ENCODE measurements around the gene ABCC4. TPM values are rescaled to one million over a fixed set of nuclear protein-coding genes. Genes with fewer than 3 reads are reported as not detected.

ABCC4 gene
- total and polyA plus RNA-seq, 9 of the 15 experiments (the other 6 are each of a cell fraction or from before 2014, with no cell fraction given), result 9.4 to 46.1 (median 25.4) TPM

DNA sequence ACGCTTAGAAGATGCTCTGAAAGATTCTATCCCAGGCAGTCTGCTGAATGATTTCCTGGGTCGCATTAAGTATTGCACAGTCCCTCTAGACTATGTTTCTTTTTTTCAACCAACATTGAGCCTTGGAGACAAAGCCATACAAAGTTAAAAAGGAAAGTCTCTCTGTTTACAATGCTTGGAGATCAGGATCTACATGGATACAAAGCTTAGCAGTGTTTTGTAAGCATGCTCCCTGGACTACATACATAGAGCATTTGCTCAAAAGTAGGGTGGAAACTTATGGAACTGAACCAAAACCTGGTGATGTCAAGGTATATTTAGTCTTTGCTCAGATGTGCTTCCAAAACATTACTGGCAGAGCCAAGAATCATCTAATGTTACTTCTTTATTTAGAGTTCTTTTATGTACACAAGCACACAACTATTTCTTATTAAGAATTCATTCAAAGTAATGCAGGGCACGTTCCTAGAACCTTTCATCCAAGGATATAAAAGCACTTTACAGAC is 241.2 kb downstream of the ABCC4 start:
- TF ChIP-seq PCBP1 (IDR thresholded peaks at IDR 0.05; ENCODE audit: low read depth, low read length, poor library complexity, severe bottlenecking), result no peak
- H3K4me1 ChIP-seq (replicated peaks in 1 of 2; ENCODE audit: control insufficient read depth in 2 of 2, insufficient read depth in 2 of 2, low read length in 2 of 2), result no peaks in the 10 kb centered on the region
- peaks cover 30% of the 10 kb centered on the region; the same call in 2 of the 3 replicates for H3K36me3 ChIP-seq (ENCODE audit: control insufficient read depth, insufficient read depth, low read length)
- CTCF ChIA-PET (ENCODE audit: low intra/inter-chr PET ratio), result no interaction called here
- H2AFZ ChIP-seq (ENCODE audit: low read depth, low read length), result no peak overlapping the region
- FAIRE-seq (no peak), ATAC-seq (no peak), DNase-seq (ENCODE audit: extremely low read depth in 1 of 4, low spot score in 3 of 4) (no peak)
- no peaks in the 10 kb centered on the region for H4K20me1 ChIP-seq (replicated peaks; ENCODE audit: control insufficient read depth, insufficient read depth, low read length)
- H3K4me2 ChIP-seq (ENCODE audit: insufficient read depth, low read length), result no peak overlapping the region
- H3K4me3 ChIP-seq, result no peak overlapping the region
- H3K9ac ChIP-seq (ENCODE audit: insufficient read depth in 1 of 2, low read depth in 2 of 2, low read length in 2 of 2), result no peak overlapping the region
- H3K79me2 ChIP-seq (ENCODE audit: control insufficient read depth, insufficient read depth, low read length), result no peaks in the 10 kb centered on the region
- H3K9me1 ChIP-seq (ENCODE audit: control insufficient read depth, insufficient read depth, low read length), result no peaks in the 10 kb centered on the region
- H3K27ac ChIP-seq (ENCODE audit: extremely low read depth, low read depth, low read length), result no peak overlapping the region
- POLR2A ChIA-PET, result no interaction called here
- in situ Hi-C loops (cut with MboI) (no loop called here), intact Hi-C loops (cut with micrococcal nuclease) (no loop called here)
- BruUV-seq (replicated peaks), result no TSS peak
- WGBS (ENCODE audit: insufficient coverage, low coverage, missing lambda C conversion rate), result 80% methylated on average over 3 of the region's 3 CpGs
- H3K27me3 ChIP-seq (ENCODE audit: control insufficient read depth in 2 of 2, insufficient read depth in 2 of 2, low read length in 2 of 2), result no peaks in the 10 kb centered on the region
- no peaks in the 10 kb centered on the region for H3K9me3 ChIP-seq (replicated peaks; ENCODE audit: control insufficient read depth, insufficient read depth, low read depth, low read length)

DNA sequence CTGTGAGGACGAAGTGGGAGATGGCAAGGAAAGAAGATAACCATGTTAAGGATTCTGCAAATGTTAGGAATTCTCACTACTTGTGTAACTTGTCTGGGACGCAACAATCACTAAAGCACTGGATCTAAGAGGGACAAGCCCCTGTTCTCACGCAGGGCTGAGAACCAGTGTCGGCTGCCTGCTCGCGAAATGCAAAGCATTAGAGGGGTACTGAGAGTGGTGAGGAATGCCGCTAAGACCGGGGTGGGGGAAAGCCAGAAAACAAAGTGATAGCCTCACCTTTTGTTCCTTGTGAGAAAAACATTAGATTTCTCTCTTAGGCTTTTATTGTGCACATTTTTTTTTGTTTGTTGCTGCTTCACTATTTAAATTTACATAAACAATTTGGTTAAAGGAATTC is 241.9 kb downstream of the ABCC4 start:
- BruUV-seq (replicated peaks), result no TSS peak
- in situ Hi-C loops (cut with MboI) (no loop called here), intact Hi-C loops (cut with micrococcal nuclease) (no loop called here)
- Histone ChIP-seq H3K36me3 (ENCODE audit: control insufficient read depth, insufficient read depth, low read length) (peaks cover 30% of the 10 kb centered on the region; the same call in 2 of the 3 replicates), H3K4me1 (replicated peaks in 1 of 2; ENCODE audit: control insufficient read depth in 2 of 2, insufficient read depth in 2 of 2, low read length in 2 of 2) (no peaks in the 10 kb centered on the region), H3K27ac (ENCODE audit: extremely low read depth, low read depth, low read length) (no peak overlapping the region), H3K79me2 (ENCODE audit: control insufficient read depth, insufficient read depth, low read length) (no peaks in the 10 kb centered on the region), H3K4me3 (no peak overlapping the region), H3K9ac (ENCODE audit: insufficient read depth in 1 of 2, low read depth in 2 of 2, low read length in 2 of 2) (no peak overlapping the region), H3K27me3 (ENCODE audit: control insufficient read depth in 2 of 2, insufficient read depth in 2 of 2, low read length in 2 of 2) (no peaks in the 10 kb centered on the region), H3K9me3 (replicated peaks; ENCODE audit: control insufficient read depth, insufficient read depth, low read depth, low read length) (no peaks in the 10 kb centered on the region), H3K9me1 (ENCODE audit: control insufficient read depth, insufficient read depth, low read length) (no peaks in the 10 kb centered on the region), H3K4me2 (ENCODE audit: insufficient read depth, low read length) (no peak overlapping the region), H4K20me1 (replicated peaks; ENCODE audit: control insufficient read depth, insufficient read depth, low read length) (no peaks in the 10 kb centered on the region), H2AFZ (ENCODE audit: low read depth, low read length) (no peak overlapping the region)
- no peak for DNase-seq (ENCODE audit: extremely low read depth in 1 of 4, low spot score in 3 of 4)
- FAIRE-seq, result no peak
- ChIA-PET POLR2A (no interaction called here), CTCF (ENCODE audit: low intra/inter-chr PET ratio) (no interaction called here)
- WGBS (ENCODE audit: insufficient coverage, low coverage, missing lambda C conversion rate), result 97% methylated on average over 8 of the region's 8 CpGs
- no peak for ATAC-seq
- no peak for TF ChIP-seq ZNF239 (CRISPR knock-in tag; IDR thresholded peaks at IDR 0.05)
- no peak for TF ChIP-seq ZNF586 (CRISPR knock-in tag; conservative IDR thresholded peaks at IDR 0.05)
- TF ChIP-seq SMARCB1 (IDR thresholded peaks at IDR 0.05; ENCODE audit: insufficient read length, low read depth), result no peak
- TF ChIP-seq MBD1 (CRISPR knock-in tag; IDR thresholded peaks at IDR 0.05), result no peak
- no peak for TF ChIP-seq OTX1 (CRISPR knock-in tag; IDR thresholded peaks at IDR 0.05)
- TF ChIP-seq ESRRB (CRISPR knock-in tag; IDR thresholded peaks at IDR 0.05; ENCODE audit: borderline replicate concordance), result no peak
- no peak for TF ChIP-seq PHB2 (IDR thresholded peaks at IDR 0.05; ENCODE audit: low read depth)
- TF ChIP-seq, protein P1, sequence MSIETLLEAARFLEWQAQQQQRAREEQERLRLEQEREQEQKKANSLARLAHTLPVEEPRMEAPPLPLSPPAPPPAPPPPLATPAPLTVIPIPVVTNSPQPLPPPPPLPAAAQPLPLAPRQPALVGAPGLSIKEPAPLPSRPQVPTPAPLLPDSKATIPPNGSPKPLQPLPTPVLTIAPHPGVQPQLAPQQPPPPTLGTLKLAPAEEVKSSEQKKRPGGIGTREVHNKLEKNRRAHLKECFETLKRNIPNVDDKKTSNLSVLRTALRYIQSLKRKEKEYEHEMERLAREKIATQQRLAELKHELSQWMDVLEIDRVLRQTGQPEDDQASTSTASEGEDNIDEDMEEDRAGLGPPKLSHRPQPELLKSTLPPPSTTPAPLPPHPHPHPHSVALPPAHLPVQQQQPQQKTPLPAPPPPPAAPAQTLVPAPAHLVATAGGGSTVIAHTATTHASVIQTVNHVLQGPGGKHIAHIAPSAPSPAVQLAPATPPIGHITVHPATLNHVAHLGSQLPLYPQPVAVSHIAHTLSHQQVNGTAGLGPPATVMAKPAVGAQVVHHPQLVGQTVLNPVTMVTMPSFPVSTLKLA (conservative IDR thresholded peaks at IDR 0.05), result no peak
- TF ChIP-seq HMG20A (CRISPR knock-in tag; conservative IDR thresholded peaks at IDR 0.05), result no peak
- no peak for TF ChIP-seq SREBF1 (IDR thresholded peaks at IDR 0.05; ENCODE audit: borderline replicate concordance, low read depth, low read length)
- no peak for TF ChIP-seq HNRNPUL1 (IDR thresholded peaks at IDR 0.05; ENCODE audit: low read length)
- no peak for TF ChIP-seq JUND (IDR thresholded peaks at IDR 0.05; ENCODE audit: borderline replicate concordance, low read depth, low read length)
- no peak for TF ChIP-seq JUND (tag; IDR thresholded peaks at IDR 0.05; ENCODE audit: borderline replicate concordance, low read depth, low read length)
- no peak for TF ChIP-seq TAF15 (IDR thresholded peaks at IDR 0.05; ENCODE audit: low read depth, low read length)

All from K562 (cell line).